Activated CD8-positive, alpha-beta memory T cell treated with anti-CD3 and anti-CD28 coated beads, Interleukin-2, amount 50 U/mL, for 4 hours (primary cell): ENCODE data around the gene ZNF785.
"Not testable (repeated sequence)": the region's sequence is repeated elsewhere in the genome, so short reads cannot be mapped to it uniquely, and the experiment has no call there.

Experiments
- DNase-seq: peaks from one replicate; pipeline ENCODE4 v3.0.0-alpha.2; 2020

ZNF785 gene

DNA sequence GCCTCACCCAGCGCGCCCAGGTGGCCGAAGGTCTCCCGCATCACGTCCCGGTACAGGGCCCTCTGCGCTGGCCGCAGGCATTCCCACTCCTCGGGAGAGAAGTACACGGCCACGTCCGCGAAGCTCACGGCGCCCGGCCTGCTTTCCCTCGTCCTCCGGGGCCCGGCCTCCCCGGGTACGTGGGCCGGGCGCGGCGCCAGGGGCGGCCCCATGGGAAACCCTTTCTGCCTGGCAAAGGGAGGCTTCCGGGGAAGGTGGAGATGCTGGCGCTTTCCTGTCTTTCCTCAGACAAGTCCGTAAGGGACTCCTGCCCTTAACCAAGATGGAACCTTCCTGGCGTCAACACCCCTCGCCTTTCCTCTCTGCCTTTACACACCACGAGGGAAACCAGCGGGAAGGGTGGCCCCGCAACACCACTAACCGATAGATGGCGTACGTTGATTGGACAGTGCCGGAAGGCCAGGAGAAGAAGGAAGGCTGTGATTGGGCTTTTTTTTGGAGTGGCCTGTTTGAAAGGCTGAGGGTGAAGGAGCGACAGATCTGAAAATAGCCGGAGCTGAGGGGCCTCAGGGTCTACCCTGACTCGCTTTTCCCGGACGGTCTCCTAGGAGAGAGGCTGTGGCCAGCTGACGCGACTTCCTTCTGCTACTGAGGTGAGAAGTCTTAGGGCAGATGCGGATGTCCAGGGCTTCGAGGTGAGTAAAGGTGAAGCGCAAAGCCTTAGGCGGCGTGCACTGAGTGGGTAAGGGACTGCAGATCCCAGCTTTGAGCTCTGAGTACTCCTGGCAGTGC is at the start of gene ZNF785:
ZNF785 (minus strand) TSS at position 298 of the 792 bp plus-strand sequence; CDS start at position 212, 86 bp downstream.
- DNase-seq: peak; percentile 88

- DNase-seq: no peak
Measured at GRCh38 chr16:30633526-30633925, 48.0 kb upstream of the ZNF785 start.

DNA sequence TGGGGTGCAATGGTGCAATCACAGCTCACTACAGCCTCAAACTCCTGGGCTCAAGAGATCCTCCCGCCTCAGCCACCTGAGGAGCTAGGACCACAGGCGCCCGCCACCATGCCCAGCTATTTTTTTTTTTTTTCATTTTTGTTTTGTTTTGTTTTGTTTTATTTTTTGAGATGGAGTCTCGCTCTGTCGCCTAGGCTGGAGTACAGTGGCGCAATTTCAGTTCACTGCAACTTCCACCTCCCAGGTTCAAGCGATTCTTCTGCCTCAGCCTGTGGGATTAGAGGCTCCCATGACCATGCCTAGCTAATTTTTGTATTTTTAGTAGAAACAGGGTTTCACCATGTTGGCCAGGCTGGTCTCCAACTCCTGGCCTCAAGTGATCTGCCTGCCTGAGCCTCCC is 47.0 kb upstream of the ZNF785 start:
- not testable (repeated sequence) for DNase-seq

GRCh38 chr16:30628628-30629540 is 43.4 kb upstream of the ZNF785 start:
- DNase-seq: peak; percentile 89

- no peak for DNase-seq
Measured at GRCh38 chr16:30626236-30626635, 40.7 kb upstream of the ZNF785 start.

DNA sequence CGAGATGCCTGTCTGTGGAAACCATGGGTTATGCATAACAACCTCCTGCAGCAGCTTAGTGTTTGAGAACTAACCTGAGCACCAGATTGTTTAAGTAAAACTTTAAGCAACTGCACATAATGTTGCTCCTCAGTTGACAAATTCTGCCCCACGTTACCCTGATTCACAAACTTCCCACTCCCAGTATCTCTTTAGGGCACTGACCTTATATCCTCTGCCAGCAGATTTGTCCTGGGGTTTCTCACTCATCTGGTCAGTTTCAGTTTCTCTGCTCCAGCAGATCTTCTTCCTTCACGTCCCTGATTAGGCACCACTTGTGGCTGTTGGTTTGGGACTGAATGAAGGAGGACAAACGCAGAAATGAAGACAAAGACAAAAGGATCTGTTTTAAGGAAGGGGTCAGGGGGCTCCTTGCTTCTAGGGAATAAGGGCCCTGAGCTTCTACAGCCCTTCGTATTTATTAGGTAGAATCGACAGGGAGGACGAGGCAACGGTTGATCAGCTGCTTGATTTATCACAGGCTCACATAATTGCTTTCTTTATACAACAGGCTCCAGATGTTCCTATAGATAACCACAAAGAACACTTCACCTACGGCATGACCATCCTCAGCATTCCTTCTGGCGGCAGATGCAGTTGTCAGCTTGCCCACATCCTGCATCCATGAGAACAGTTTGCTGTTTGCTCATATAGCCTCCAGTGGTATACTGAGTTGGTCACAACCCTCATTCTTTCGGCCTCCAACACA is 38.2 kb upstream of the ZNF785 start:
- DNase-seq: no peak

DNA sequence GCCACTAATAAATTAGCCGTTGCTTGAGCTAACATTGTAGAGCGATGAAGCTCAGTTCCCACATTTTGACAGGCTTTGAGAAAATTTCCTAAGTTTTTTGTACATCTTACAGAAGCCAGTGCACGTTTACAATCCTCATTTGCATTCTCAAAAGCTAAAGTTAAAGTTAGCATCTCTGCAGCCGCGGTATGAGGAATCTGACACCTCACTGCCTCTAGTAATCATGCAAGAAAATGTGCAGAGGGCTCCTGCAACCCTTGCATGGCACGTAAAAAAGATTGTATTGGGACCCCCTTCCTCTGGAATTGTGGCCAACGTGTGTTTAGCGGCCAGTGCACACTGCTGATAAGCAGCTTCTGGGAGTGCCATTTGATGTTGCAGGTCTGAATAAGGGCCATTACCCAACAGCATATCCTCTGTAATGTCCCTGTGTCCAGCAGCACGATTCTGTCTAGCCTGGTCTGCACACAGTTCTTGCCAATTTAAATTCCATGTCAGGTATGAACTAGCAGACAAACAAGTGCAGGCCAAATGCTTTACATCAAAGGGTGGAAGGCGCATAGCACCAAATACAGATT is 37.0 kb upstream of the ZNF785 start:
- no peak for DNase-seq

DNA sequence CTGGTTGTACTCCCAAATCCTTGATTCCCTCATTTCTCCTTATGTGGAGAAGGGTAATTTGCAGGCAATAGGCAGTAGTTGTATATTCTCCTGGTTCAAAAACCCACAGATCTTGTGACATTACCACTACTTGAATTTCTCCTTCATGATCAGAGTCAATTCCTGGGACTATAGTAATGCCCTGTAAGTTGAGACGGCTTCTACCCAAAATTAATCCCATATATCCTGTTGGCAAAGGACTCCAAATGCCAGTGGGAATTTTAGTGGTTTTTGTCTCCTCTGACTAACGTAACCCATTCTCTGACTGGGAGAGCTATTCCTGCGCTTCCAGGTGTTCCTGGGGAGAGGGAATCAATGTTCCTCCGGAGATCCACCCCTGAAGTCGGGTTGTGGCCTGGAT is 36.3 kb upstream of the ZNF785 start:
- no peak for DNase-seq

- DNase-seq: no peak
Measured at GRCh38 chr16:30620169-30620568, 34.7 kb upstream of the ZNF785 start.

- DNase-seq: no peak
Measured at GRCh38 chr16:30619638-30620037, 34.1 kb upstream of the ZNF785 start.

DNA sequence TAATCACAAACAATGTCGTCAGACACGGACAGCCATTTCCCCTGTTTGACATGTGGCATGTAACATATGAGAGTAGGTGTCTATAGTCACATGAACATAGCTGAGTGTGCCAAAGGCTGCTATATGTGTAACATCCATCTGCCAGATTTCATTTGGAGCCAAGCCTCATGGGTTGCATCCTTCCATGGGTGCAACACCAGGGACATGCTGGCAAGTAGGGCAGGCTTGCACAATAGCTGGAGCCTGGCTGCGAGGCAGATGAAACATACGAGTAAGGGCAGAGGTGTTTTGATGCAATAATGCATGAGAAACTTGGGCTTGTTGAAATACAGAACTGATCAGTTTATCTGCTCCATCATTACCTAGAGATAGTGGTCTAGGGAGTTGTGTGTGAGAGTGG is 33.7 kb upstream of the ZNF785 start:
- DNase-seq: no peak

DNA sequence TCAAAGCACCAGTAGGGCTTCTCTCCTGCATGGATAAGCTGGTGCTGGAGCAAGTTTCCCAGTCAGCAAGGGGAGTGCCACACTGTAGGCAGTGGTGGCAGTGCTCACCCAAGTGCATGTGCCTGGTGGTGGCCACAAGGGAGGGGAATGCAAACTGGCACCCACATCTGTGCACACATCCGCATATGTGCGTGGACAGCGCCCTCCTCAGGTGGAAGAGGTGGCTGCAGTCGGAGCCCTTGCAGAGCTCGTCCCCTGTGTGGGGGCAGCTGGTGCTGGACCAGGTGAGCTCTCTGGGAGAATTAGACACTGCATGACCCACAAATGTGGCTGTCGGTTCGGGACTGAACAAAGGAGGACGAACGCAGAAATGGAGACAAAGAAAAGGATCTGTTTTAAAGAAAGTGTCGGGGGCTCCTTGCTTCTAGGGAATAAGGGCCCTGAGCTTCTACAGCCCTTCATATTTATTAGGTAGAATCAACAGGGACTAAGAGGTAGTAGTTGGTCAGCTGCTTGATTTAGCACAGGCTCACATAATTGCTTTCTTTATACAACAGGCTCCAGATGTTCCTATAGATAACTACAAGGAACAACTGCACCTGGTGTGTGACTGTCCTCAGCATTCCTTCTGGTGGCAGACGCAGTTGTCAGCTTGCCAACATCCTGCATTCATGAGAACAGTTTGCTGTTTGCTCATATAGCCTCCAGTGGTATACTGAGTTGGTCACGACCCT is 30.0 kb upstream of the ZNF785 start:
- peak; percentile 60 for DNase-seq

DNA sequence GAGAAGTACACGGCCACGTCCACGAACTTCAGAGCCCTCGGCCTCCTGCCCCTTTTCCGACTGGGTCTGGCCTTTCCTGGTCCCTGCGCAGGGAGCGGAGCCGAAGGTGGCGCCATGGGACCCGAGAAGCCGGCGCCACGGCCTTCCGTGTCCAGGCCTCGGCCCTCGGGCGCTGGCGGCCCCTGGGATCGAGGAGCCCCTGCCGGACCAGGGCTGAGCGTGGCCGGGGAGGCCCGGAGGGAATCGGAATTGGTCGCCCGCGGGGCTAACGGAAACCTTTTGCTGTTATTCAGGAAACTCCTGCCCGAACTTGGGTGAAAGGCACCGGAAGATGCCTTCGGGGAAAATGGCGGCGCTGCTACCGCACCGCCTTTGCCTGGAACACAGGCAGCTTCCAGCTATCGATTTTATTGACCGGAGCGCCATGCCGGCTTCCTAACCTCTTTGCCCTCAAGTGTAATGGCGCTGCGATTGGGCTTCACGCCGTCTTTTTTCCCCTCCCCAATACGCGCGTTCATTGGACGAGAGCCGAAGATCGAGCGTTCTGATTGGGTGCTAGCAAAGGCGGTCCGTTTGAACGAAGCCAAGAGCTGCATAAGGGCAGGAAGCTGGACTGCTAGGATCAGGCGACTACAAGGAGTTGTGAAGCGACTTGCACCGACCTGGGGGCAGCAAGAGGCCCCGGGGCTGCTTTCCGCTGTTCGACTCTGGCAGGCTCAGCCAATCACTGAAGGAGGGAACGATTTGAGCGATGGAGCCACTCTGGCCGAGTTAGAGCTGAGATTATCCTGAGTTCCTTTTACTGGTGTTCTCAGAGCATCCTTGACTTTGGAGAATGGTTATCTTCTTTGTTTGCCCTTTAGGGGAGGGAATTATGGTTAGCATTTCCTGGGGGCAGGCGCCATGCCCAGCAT is 24.7 kb upstream of the ZNF785 start, which contains the start of gene ZNF689:
ZNF689 (minus strand) TSS at position 464 of the 914 bp plus-strand sequence; CDS start at position 116, 348 bp downstream.
- DNase-seq: peak; percentile 92

GRCh38 chr16:30609002-30609925 is 23.8 kb upstream of the ZNF785 start:
- DNase-seq: peak; percentile 36

- DNase-seq: no peak
Measured at GRCh38 chr16:30606004-30606403, 20.5 kb upstream of the ZNF785 start.

DNA sequence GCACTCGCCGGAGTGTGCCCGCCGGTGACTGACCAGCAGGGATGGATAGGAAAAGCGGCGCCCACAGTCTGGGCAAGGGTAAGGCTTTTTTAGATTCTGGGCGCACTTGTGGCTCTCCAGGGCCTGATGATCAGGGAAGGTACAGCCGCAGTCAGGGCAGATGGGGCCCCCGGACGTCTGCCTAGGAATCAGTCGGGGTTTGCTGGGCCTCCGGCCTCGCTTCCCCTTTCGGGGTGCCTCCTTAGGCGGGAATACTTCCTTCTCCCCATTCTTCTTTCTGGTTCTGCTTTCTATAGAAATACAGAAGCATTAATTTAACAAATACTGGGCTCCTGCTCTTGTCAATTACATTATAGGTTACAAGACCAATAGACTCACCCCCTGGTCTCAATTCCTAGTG is 19.7 kb upstream of the ZNF785 start:
- DNase-seq: no peak

GRCh38 chr16:30604316-30604947 is 18.9 kb upstream of the ZNF785 start:
- DNase-seq: no peak

DNA sequence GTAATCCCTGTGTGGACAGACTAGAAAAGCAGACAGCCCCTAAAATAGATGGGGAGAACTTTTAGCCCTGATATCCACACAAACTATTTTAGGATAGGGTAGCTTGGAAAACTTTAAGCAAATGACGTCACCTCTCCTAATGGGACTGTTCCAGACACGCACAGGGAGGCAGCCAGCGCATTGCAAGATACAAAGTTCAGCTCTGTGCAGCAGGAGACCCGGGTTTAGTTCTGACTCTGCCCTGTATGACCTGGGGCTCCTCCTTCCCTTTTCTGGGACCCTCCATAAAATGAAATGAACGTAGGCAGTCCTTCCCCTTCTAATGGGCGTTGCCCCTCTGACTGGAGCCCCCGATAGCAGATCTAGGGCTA is 18.4 kb upstream of the ZNF785 start:
- DNase-seq: no peak

- no peak for DNase-seq
Measured at GRCh38 chr16:30602616-30603277, 17.2 kb upstream of the ZNF785 start.
